ENCODE data around the gene TMEM139. TPM values are rescaled to one million over a fixed set of nuclear protein-coding genes. Genes with fewer than 3 reads are reported as not detected.
A peak's percentile ranks its signal among the peaks of the same experiment; 100 is the strongest.

Gene TMEM139
- total RNA-seq, 1 donor from 2014 or later = 0.20 TPM

GRCh38 chr7:143290293-143290692 is 5.5 kb downstream of the TMEM139 start:
- H3K9me3 Mint-ChIP-seq (ENCODE audit: unreplicated experiment) = peaks cover 4% of the 10 kb centered on the region
- Histone ChIP-seq H3K36me3 (ENCODE audit: insufficient read depth, low read length) (peaks cover 19% of the 10 kb centered on the region), H3K9me3 (ENCODE audit: insufficient read depth, low read depth, low read length) (no peaks in the 10 kb centered on the region), H2AFZ (ENCODE audit: low read depth, low read length) (no peak overlapping the region), H3K4me2 (ENCODE audit: low read length) (peak overlapping the region; percentile 94), H3K9ac (ENCODE audit: low read length) (no peak overlapping the region), H3K4me3 (ENCODE audit: insufficient read depth, low read depth, low read length) (no peak overlapping the region), H4K20me1 (ENCODE audit: insufficient read depth, low read length) (peaks cover 33% of the 10 kb centered on the region), H3K79me2 (ENCODE audit: insufficient read depth, low read length) (peaks cover 52% of the 10 kb centered on the region), H3K27me3 (ENCODE audit: insufficient read depth, low read length) (no peaks in the 10 kb centered on the region), H3K4me1 (ENCODE audit: insufficient read depth, low read length) (peaks cover 9% of the 10 kb centered on the region), H3K27ac (ENCODE audit: low read depth, low read length) (no peak overlapping the region)
- no peak for FAIRE-seq
- peaks cover 5% of the 10 kb centered on the region for H3K4me1 Mint-ChIP-seq (ENCODE audit: low read depth, unreplicated experiment)
- DNase-seq (ENCODE audit: low read depth) = no peak
- no peak for TF ChIP-seq CTCF (IDR thresholded peaks at IDR 0.05; ENCODE audit: insufficient read depth, low read depth, low read length)
- no peak for TF ChIP-seq EZH2 (IDR thresholded peaks at IDR 0.05; ENCODE audit: insufficient read depth, low read length)
- no peak overlapping the region for H3K27ac Mint-ChIP-seq (ENCODE audit: unreplicated experiment)
- no peaks in the 10 kb centered on the region for H3K27me3 Mint-ChIP-seq (ENCODE audit: low read depth, unreplicated experiment)
- peaks cover 17% of the 10 kb centered on the region for H3K36me3 Mint-ChIP-seq (ENCODE audit: low read depth, unreplicated experiment)
- H3K4me3 Mint-ChIP-seq (ENCODE audit: unreplicated experiment) = no peak overlapping the region

GRCh38 chr7:143292876-143293275 is 8.1 kb downstream of the TMEM139 start:
- no peaks in the 10 kb centered on the region for H3K27me3 Mint-ChIP-seq (ENCODE audit: low read depth, unreplicated experiment)
- peaks cover 25% of the 10 kb centered on the region for H3K36me3 Mint-ChIP-seq (ENCODE audit: low read depth, unreplicated experiment)
- H3K9me3 Mint-ChIP-seq (ENCODE audit: unreplicated experiment) = no peaks in the 10 kb centered on the region
- TF ChIP-seq EZH2 (IDR thresholded peaks at IDR 0.05; ENCODE audit: insufficient read depth, low read length) = no peak
- TF ChIP-seq CTCF (IDR thresholded peaks at IDR 0.05; ENCODE audit: insufficient read depth, low read depth, low read length) = no peak
- H3K4me3 Mint-ChIP-seq (ENCODE audit: unreplicated experiment) = no peak overlapping the region
- Histone ChIP-seq H3K9ac (ENCODE audit: low read length) (no peak overlapping the region), H3K4me1 (ENCODE audit: insufficient read depth, low read length) (peaks cover 21% of the 10 kb centered on the region), H3K27me3 (ENCODE audit: insufficient read depth, low read length) (no peaks in the 10 kb centered on the region), H3K36me3 (ENCODE audit: insufficient read depth, low read length) (peaks cover 30% of the 10 kb centered on the region), H3K4me2 (ENCODE audit: low read length) (no peak overlapping the region), H3K9me3 (ENCODE audit: insufficient read depth, low read depth, low read length) (no peaks in the 10 kb centered on the region), H3K27ac (ENCODE audit: low read depth, low read length) (no peak overlapping the region), H2AFZ (ENCODE audit: low read depth, low read length) (no peak overlapping the region), H4K20me1 (ENCODE audit: insufficient read depth, low read length) (peaks cover 38% of the 10 kb centered on the region), H3K79me2 (ENCODE audit: insufficient read depth, low read length) (peaks cover 53% of the 10 kb centered on the region), H3K4me3 (ENCODE audit: insufficient read depth, low read depth, low read length) (no peak overlapping the region)
- DNase-seq (ENCODE audit: low read depth) = no peak
- H3K4me1 Mint-ChIP-seq (ENCODE audit: low read depth, unreplicated experiment) = peaks cover 5% of the 10 kb centered on the region
- FAIRE-seq = no peak
- H3K27ac Mint-ChIP-seq (ENCODE audit: unreplicated experiment) = no peak overlapping the region

GRCh38 chr7:143295870-143296269 is 11.1 kb downstream of the TMEM139 start:
- peak overlapping the region; percentile 34 for H3K4me2 ChIP-seq (ENCODE audit: low read length)

More at GRCh38 chr7:143295870-143296269, 11.1 kb downstream of the TMEM139 start:
- Histone ChIP-seq H3K9ac (ENCODE audit: low read length) (no peak overlapping the region), H4K20me1 (ENCODE audit: insufficient read depth, low read length) (peaks cover 38% of the 10 kb centered on the region), H3K4me1 (ENCODE audit: insufficient read depth, low read length) (peaks cover 12% of the 10 kb centered on the region), H3K36me3 (ENCODE audit: insufficient read depth, low read length) (peaks cover 52% of the 10 kb centered on the region), H3K9me3 (ENCODE audit: insufficient read depth, low read depth, low read length) (no peaks in the 10 kb centered on the region), H2AFZ (ENCODE audit: low read depth, low read length) (no peak overlapping the region), H3K79me2 (ENCODE audit: insufficient read depth, low read length) (peaks cover 36% of the 10 kb centered on the region), H3K27ac (ENCODE audit: low read depth, low read length) (peak overlapping the region; percentile 37), H3K27me3 (ENCODE audit: insufficient read depth, low read length) (no peaks in the 10 kb centered on the region), H3K4me3 (ENCODE audit: insufficient read depth, low read depth, low read length) (no peak overlapping the region)
- H3K4me1 Mint-ChIP-seq (ENCODE audit: low read depth, unreplicated experiment) = peaks cover 1% of the 10 kb centered on the region
- no peak overlapping the region for H3K27ac Mint-ChIP-seq (ENCODE audit: unreplicated experiment)
- H3K36me3 Mint-ChIP-seq (ENCODE audit: low read depth, unreplicated experiment) = peaks cover 36% of the 10 kb centered on the region
- no peaks in the 10 kb centered on the region for H3K9me3 Mint-ChIP-seq (ENCODE audit: unreplicated experiment)
- H3K27me3 Mint-ChIP-seq (ENCODE audit: low read depth, unreplicated experiment) = no peaks in the 10 kb centered on the region
- peak; percentile 13 for FAIRE-seq
- TF ChIP-seq CTCF (IDR thresholded peaks at IDR 0.05; ENCODE audit: insufficient read depth, low read depth, low read length) = no peak
- TF ChIP-seq EZH2 (IDR thresholded peaks at IDR 0.05; ENCODE audit: insufficient read depth, low read length) = no peak
- DNase-seq (ENCODE audit: low read depth) = peak; percentile 82
- no peak overlapping the region for H3K4me3 Mint-ChIP-seq (ENCODE audit: unreplicated experiment)

All from astrocyte (in vitro differentiated cells and primary cell).